Aorta (tissue), 5 donors: Measurements from ENCODE around the gene ENTPD7. TPM values are rescaled to one million over a fixed set of nuclear protein-coding genes. Genes with fewer than 3 reads are reported as not detected.
"Not testable (repeated sequence)": the region's sequence is repeated elsewhere in the genome, so short reads cannot be mapped to it uniquely, and the experiment has no call there.

ENCODE experiments used
- ATAC-seq: fragments of 200-7000 bp; cut with Tn5 transposase; one replicate; pipeline ENCODE4 v1.9.1; 2022; ENCODE audit warnings: moderate library complexity; ENCODE audit not compliant: low FRiP score
- DNase-seq, 2 donors: peaks; one replicate each; pipeline ENCODE4 v3.0.0-alpha.2; 2020
- H3K27ac ChIP-seq, 2 donors: one replicate each; pipeline ENCODE4 v1.5.1; 2013; ENCODE audit warnings: low read length in 2 of 2, mild to moderate bottlenecking in 2 of 2, moderate library complexity in 2 of 2, control low read depth in 1 of 2, inconsistent platforms in 1 of 2, low read depth in 1 of 2
- H3K27me3 ChIP-seq, 2 donors: one replicate each; pipeline ENCODE4 v1.6.1; 2013; ENCODE audit warnings: control low read depth in 1 of 2, low read length in 1 of 2, mild to moderate bottlenecking in 1 of 2, moderate library complexity in 1 of 2; ENCODE audit not compliant: insufficient read depth in 2 of 2, control insufficient read depth in 1 of 2
- H3K36me3 ChIP-seq, 2 donors: one replicate each; pipeline ENCODE4 v1.6.1; 2013; ENCODE audit warnings: control low read depth in 1 of 2, low read length in 1 of 2, mild to moderate bottlenecking in 1 of 2; ENCODE audit not compliant: insufficient read depth in 2 of 2, control insufficient read depth in 1 of 2
- H3K4me1 ChIP-seq, 2 donors: one replicate each; pipeline ENCODE4 v1.6.1; 2013; ENCODE audit warnings: low read length in 2 of 2, control low read depth in 1 of 2, mild to moderate bottlenecking in 1 of 2, moderate library complexity in 1 of 2; ENCODE audit not compliant: insufficient read depth in 2 of 2, control insufficient read depth in 1 of 2
- H3K4me3 ChIP-seq, 2 donors: one replicate each; pipeline ENCODE4 v1.5.1; 2013; ENCODE audit warnings: low read length in 2 of 2, control low read depth in 1 of 2, mild to moderate bottlenecking in 1 of 2
- H3K9me3 ChIP-seq: one replicate; pipeline ENCODE4 v1.6.1; 2013; ENCODE audit warnings: mild to moderate bottlenecking, low read length; ENCODE audit not compliant: control insufficient read depth
- WGBS, 2 donors: extraction: QIAGEN DNeasy Blood & Tissue Kit; methylation state at CpG; one replicate each; pipeline ENCODE4 v1.1.7; 2013; 5-methylcytosine and 5-hydroxymethylcytosine counted together
- intact Hi-C, 2 donors: fragments of 100-400 bp; cut with DNase I; formaldehyde crosslinking; loops; one replicate each; pipeline versions ENCODE4 v1.14.2 to v1.15.0; 2022
- polyA plus RNA-seq, 2 donors: library from polyadenylated mRNA; stranded (reverse); fragments of 200-250 nt; gene quantifications; one replicate each; pipeline ENCODE4 v1.2.3, GENCODE V29; 2013
- total RNA-seq, 2 donors: library from RNA; stranded (reverse); fragmentation: NEBNext Ultra II Directional; extraction: Animal tissue kit (Norgen Biotek cat#: 25700); gene quantifications; one replicate each; pipeline ENCODE4 v1.2.1, GENCODE V29; 2021
- donor health status: healthy with polysubstance abuse.
- donor health status: Bipolar disorder and iron deficiency.
- donor health status: DM: no; HTN: no; CAD: no.
- donor health status: DM: no; HTN: no; CAD: no.
- donor health status: DM: yes; HTN: yes; CAD: no.

Gene ENTPD7
- total and polyA plus RNA-seq, 4 donors = 0.95 to 8.6 (median 5.1) TPM

DNA sequence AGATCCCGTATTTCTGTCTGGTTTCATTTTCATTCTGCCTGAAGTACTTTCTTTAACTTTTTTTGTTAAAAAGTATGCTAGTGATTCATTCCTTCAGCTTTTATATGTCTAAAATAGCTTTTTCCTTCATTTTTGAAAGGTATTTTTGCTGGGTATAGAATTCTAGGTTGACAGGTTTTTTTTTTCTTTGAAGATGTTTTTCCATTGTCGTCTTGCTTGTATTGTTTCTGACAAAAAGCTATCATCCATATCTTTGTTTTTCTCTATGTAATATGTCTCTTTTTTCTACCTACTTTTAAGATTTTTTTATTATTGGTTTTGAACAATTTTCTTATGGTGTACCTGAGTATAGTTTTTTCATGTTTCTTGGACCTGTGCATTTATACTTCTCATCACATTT is 81.0 kb downstream of the ENTPD7 start:
- Histone ChIP-seq H3K9me3 (no peaks in the 10 kb centered on the region), H3K36me3 (peaks cover 0 to 9% of the 10 kb centered on the region in 2 donors), H3K4me3 (no peak overlapping the region), H3K4me1 (no peaks in the 10 kb centered on the region), H3K27me3 (no peaks in the 10 kb centered on the region), H3K27ac (no peak overlapping the region)
- DNase-seq (no peak), ATAC-seq (no peak)
- 92 to 97% methylated on average over 2 of the region's 2 CpGs for WGBS, 2 donors
- intact Hi-C loops = loop anchor here in 1 of 2 donors (10.0 kb wide), 2 partner anchors 305 to 445 kb away; partner anchors contain the start of genes ERLIN1 and GOT1

DNA sequence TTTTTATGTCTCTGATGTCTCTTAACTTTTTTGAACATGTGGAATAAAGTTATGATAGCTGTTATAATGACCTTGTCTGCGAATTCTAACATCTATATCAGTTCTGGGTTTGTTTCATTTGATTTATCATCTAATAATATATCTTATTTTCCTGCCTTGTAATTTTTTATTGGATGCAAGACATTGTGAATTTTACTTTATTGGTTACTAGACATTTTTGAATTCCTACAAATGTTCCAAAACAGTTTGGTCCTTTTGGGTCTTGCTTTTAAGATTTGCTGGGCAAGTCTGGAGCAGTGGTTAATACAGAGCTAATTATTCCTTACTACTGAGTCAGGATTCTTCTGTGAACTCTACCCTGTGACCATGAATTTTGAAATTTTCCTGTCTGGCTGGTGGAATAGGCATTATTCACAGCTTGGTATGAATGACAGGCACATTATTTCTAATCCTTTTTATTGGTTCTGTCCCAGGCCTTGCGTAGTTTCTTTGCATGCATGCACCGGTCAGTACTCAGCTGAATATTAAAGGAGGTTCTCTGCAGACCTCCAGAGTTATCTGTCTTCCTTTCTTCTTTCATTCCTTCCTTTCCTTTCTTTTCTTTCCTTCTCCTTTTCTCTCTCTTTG is 81.7 kb downstream of the ENTPD7 start:
- H3K36me3 ChIP-seq = peaks cover 0 to 9% of the 10 kb centered on the region in 2 donors
- H3K4me3 ChIP-seq = no peak overlapping the region
- intact Hi-C loops = loop anchor here in 1 of 2 donors (10.0 kb wide), 2 partner anchors 306 to 444 kb away; partner anchors contain the start of genes ERLIN1 and GOT1
- H3K27ac ChIP-seq = no peak overlapping the region
- H3K27me3 ChIP-seq = no peaks in the 10 kb centered on the region
- H3K4me1 ChIP-seq = no peaks in the 10 kb centered on the region
- DNase-seq (no peak), ATAC-seq (no peak)
- WGBS, 2 donors = 96 to 98% methylated on average over 3 of the region's 3 CpGs
- H3K9me3 ChIP-seq = no peaks in the 10 kb centered on the region

DNA sequence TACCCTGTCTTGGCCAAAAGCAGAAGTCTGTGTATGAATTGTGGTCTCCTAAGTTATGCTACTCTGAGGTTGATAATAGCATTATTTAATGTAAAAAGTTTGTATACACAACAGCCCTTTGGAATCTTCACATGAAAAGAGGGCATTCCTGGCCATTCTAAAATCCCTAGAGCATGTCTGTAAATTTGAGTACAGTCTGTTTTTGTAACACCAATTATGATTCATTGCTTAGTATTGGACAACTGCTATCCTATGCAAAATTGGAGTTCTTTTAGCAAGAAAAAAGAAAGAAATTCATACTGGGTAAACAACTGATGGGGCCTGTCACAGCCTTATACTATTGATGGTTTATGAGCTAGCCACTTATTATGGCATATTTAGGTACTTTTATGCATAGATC is 82.9 kb downstream of the ENTPD7 start:
- DNase-seq = no peak
- Histone ChIP-seq H3K36me3 (peaks cover 0 to 9% of the 10 kb centered on the region in 2 donors), H3K9me3 (no peaks in the 10 kb centered on the region), H3K4me1 (no peaks in the 10 kb centered on the region), H3K4me3 (no peak overlapping the region), H3K27me3 (no peaks in the 10 kb centered on the region), H3K27ac (no peak overlapping the region)
- no peak for ATAC-seq
- intact Hi-C loops = loop anchor here in 1 of 2 donors (10.0 kb wide), 2 partner anchors 307 to 443 kb away; partner anchors contain the start of genes ERLIN1 and GOT1

DNA sequence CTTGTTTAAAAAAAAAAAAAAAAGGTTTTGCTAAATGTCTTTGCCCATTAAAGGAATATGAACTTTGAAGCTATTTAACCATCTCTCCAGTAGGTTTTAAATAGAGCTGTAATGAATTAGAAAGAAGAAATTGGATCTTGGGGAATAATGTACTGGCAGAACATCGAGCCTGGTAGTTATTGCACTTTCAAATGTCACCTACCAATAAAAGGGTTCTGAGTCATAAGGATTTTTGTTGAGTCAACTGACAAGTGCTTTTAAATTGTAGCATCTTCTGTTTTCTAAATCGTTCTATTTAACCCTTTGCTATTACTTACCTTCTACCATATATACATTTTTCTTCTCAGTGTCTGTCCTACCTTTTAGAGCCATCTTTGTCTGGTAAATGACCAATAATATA is 83.4 kb downstream of the ENTPD7 start:
- no peaks in the 10 kb centered on the region for H3K4me1 ChIP-seq
- H3K4me3 ChIP-seq = no peak overlapping the region
- no peak for ATAC-seq
- no peak for DNase-seq
- H3K27ac ChIP-seq = peak overlapping the region in 1 of 2 donors; percentile 12
- peaks cover 1 to 9% of the 10 kb centered on the region in 2 donors for H3K36me3 ChIP-seq
- intact Hi-C loops = loop anchor here in 1 of 2 donors (10.0 kb wide), 2 partner anchors 308 to 442 kb away; partner anchors contain the start of genes ERLIN1 and GOT1
- 80 to 81% methylated on average over 2 of the region's 2 CpGs for WGBS, 2 donors
- no peaks in the 10 kb centered on the region for H3K27me3 ChIP-seq
- H3K9me3 ChIP-seq = no peaks in the 10 kb centered on the region

DNA sequence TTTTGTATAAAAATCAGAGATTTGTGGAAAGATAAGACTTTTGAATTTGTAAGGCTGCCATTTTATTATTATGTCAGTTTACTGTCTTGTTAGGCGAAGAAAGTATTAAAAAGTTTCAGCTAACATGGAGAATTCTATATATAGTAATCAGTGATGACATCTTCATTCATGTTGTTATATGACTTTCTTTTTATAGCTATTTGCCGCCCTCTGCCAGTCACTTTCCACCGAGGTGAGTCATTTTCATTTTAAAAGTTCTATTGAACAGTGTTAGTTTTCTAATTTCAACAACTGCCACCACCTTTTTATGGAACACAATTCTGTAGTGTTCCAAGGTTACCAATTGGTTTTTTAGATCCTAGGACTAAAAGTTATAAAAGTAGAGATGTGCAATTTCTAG is 84.5 kb downstream of the ENTPD7 start:
- peaks cover 1 to 9% of the 10 kb centered on the region in 2 donors for H3K36me3 ChIP-seq
- no peak overlapping the region for H3K4me3 ChIP-seq
- DNase-seq (no peak), ATAC-seq (no peak)
- H3K27ac ChIP-seq = no peak overlapping the region
- H3K27me3 ChIP-seq = no peaks in the 10 kb centered on the region
- WGBS, 2 donors = 18 to 22% methylated on average over 3 of the region's 3 CpGs
- intact Hi-C loops = loop anchor here in 1 of 2 donors (10.0 kb wide), 2 partner anchors 309 to 441 kb away; partner anchors contain the start of genes ERLIN1 and GOT1
- no peaks in the 10 kb centered on the region for H3K4me1 ChIP-seq
- no peaks in the 10 kb centered on the region for H3K9me3 ChIP-seq

DNA sequence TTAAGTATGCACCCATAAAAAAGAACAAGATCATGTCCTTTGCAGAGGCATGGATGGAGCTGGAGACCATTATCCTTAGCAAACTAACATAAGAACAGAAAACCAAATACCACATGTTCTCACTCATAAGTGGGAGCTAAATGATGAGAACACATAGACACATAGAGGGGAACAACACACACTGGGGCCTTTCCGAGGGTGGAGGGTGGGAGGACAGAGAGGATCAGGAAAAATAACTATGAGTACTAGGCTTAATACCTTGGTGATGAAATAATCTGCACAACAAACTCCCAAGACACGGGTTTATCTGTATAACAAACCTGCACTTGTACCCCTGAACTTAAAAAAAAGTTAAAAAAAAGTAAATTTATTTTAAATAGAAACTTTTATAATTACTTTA is 86.9 kb downstream of the ENTPD7 start:
- 85 to 89% methylated on average over 2 of the region's 2 CpGs for WGBS, 2 donors
- H3K27ac ChIP-seq, H3K9me3 ChIP-seq, DNase-seq, H3K36me3 ChIP-seq, ATAC-seq, H3K4me1 ChIP-seq, H3K27me3 ChIP-seq, H3K4me3 ChIP-seq: not testable (repeated sequence)
- intact Hi-C loops = loop anchor here in 1 of 2 donors (10.0 kb wide), 2 partner anchors 311 to 439 kb away; partner anchors contain the start of genes ERLIN1 and GOT1

DNA sequence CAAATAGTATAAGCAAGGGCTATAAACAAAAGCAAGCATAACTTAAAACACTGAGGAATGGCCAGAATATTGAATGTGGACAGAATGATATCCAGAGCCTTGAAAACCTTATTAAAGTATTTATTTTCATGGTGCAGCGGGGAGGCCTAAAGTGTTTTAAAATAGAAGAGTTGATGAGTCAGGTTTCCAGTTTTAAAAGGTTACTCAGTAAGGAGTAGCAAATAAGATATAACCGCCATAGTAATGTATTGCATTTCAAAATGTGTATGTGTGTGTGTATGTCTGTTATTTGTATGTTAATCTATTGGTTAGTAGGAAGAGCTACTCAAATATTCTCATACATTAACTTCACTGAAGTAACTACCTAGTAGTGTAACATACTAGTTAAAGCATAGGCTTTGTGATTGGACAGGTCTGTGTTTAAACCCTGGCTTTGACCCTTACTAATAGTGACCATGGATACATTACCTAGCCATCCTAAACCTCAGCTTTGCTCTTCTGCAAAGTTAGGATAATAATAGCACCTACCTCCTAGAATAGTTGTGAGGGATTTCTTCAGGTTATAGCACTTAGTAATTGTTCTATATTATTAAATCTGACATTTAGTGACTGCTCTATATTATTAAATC is 89.6 kb downstream of the ENTPD7 start:
- DNase-seq (no peak), ATAC-seq (no peak)
- Histone ChIP-seq H3K27ac (no peak overlapping the region), H3K4me1 (no peaks in the 10 kb centered on the region), H3K27me3 (no peaks in the 10 kb centered on the region), H3K9me3 (no peaks in the 10 kb centered on the region), H3K36me3 (peaks cover 3% of the 10 kb centered on the region in 2 donors), H3K4me3 (no peak overlapping the region)
- WGBS, 2 donors = 80 to 84% methylated on average over 2 of the region's 2 CpGs
- intact Hi-C loops = loop anchor here in 1 of 2 donors (10.0 kb wide), 2 partner anchors 314 to 436 kb away; partner anchors contain the start of genes ERLIN1 and GOT1

DNA sequence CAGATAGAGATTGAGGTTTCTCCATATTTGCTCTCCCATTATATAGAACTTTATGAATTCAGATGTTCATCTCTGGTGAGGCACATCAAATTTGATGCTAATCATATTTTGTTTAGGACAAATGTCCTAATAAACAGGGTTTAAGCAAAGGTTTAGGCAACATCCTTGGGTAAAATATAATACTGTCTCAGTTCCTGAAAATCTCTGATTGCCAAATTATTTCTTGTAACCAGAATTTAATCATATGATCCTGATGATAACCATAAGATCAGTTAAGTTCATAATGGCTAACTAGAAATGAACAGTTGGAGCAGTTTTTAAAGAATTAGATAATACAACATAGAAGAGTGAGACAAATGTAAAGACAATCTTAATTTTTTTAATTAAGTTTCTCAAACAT is 91.3 kb downstream of the ENTPD7 start:
- ATAC-seq (no peak), DNase-seq (no peak)
- Histone ChIP-seq H3K36me3 (peaks cover 2 to 3% of the 10 kb centered on the region in 2 donors), H3K4me1 (no peaks in the 10 kb centered on the region), H3K4me3 (no peak overlapping the region), H3K27ac (no peak overlapping the region), H3K27me3 (no peaks in the 10 kb centered on the region), H3K9me3 (no peaks in the 10 kb centered on the region)
- intact Hi-C loops = no loop called here
